HepG2 (cell line): ENCODE results near the gene PP2D1. TPM values are rescaled to one million over a fixed set of nuclear protein-coding genes. Genes with fewer than 3 reads are reported as not detected.

Experiments used
- CBX2 ChIP-seq, 2 experiments: fragments of 200-600 bp in 1 of 2; sonication (generic); formaldehyde crosslinking in 1 of 2; IDR thresholded peaks; 2 replicates each; pipeline versions ENCODE4 v1.7.0 to v1.8.1; 2018 to 2022; ENCODE audit warnings: low read depth in 2 of 2, low read length in 1 of 2, mild to moderate bottlenecking in 1 of 2, missing genetic modification reagents in 1 of 2
- GTF2F1 ChIP-seq: fragments of 150-350 bp; IDR thresholded peaks from 2 replicates; pipeline ENCODE4 v1.6.1; 2014; ENCODE audit warnings: low read length
- KLF16 ChIP-seq, 2 experiments: sonication (generic) in 1 of 2; formaldehyde crosslinking in 1 of 2; IDR thresholded peaks; 2 replicates each; pipeline versions ENCODE4 v1.6.1 to v1.8.0; 2016 to 2023; ENCODE audit warnings: missing genetic modification reagents in 2 of 2, missing compliant biosample characterization in 1 of 2
- PAWR ChIP-seq: sonication (generic); formaldehyde crosslinking; IDR thresholded peaks from 2 replicates; pipeline ENCODE4 v1.4.0; 2020; ENCODE audit warnings: missing genetic modification reagents, mild to moderate bottlenecking, borderline replicate concordance
- TBL1XR1 ChIP-seq: fragments of 150-350 bp; IDR thresholded peaks from 2 replicates; pipeline ENCODE4 v1.6.1; 2014; ENCODE audit warnings: borderline replicate concordance, low read length; ENCODE audit not compliant: partially characterized antibody
- THYN1 ChIP-seq: sonication (generic); formaldehyde crosslinking; IDR thresholded peaks from 2 replicates; pipeline ENCODE4 v1.8.1; 2023; ENCODE audit warnings: low read depth, mild to moderate bottlenecking, moderate library complexity, missing genetic modification reagents, borderline replicate concordance
- U2AF2 ChIP-seq: fragments of 200-400 bp; formaldehyde crosslinking; IDR thresholded peaks from 2 replicates; pipeline ENCODE4 v1.6.1; 2017; ENCODE audit warnings: low read depth, mild to moderate bottlenecking, low read length
- ZEB1 ChIP-seq: IDR thresholded peaks from 2 replicates; pipeline ENCODE4 v1.6.1; 2012; ENCODE audit warnings: mild to moderate bottlenecking, low read depth, inconsistent platforms; ENCODE audit not compliant: insufficient replicate concordance
- ZMYM4 ChIP-seq: sonication (generic); formaldehyde crosslinking; IDR thresholded peaks from 2 replicates; pipeline ENCODE4 v1.8.1; 2023; ENCODE audit warnings: mild to moderate bottlenecking, missing genetic modification reagents
- ZNF101 ChIP-seq: sonication (generic); formaldehyde crosslinking; IDR thresholded peaks from 2 replicates; pipeline ENCODE4 v1.4.0; 2020; ENCODE audit warnings: mild to moderate bottlenecking, low read depth, missing genetic modification reagents, borderline replicate concordance
- ZNF224 ChIP-seq: sonication (generic); formaldehyde crosslinking; IDR thresholded peaks from 2 replicates; pipeline ENCODE4 v1.5.0; 2020; ENCODE audit warnings: mild to moderate bottlenecking, missing genetic modification reagents
- ZNF225 ChIP-seq: sonication (generic); formaldehyde crosslinking; IDR thresholded peaks from 2 replicates; pipeline ENCODE4 v1.4.0; 2020; ENCODE audit warnings: mild to moderate bottlenecking, missing genetic modification reagents
- ZNF260 ChIP-seq: sonication (generic); formaldehyde crosslinking; IDR thresholded peaks from 2 replicates; pipeline ENCODE4 v1.4.0; 2020; ENCODE audit warnings: missing genetic modification reagents, low read depth, mild to moderate bottlenecking, borderline replicate concordance
- ZNF296 ChIP-seq: sonication (generic); formaldehyde crosslinking; conservative IDR thresholded peaks from 2 replicates; pipeline ENCODE4 v1.5.0; 2020; ENCODE audit warnings: mild to moderate bottlenecking, missing genetic modification reagents
- ZNF333 ChIP-seq: sonication (generic); formaldehyde crosslinking; IDR thresholded peaks from 2 replicates; pipeline ENCODE4 v1.4.0; 2020; ENCODE audit warnings: mild to moderate bottlenecking, missing genetic modification reagents, borderline replicate concordance
- ZNF605 ChIP-seq: sonication (generic); formaldehyde crosslinking; IDR thresholded peaks from 2 replicates; pipeline ENCODE4 v1.8.0; 2022; ENCODE audit warnings: mild to moderate bottlenecking, missing genetic modification reagents
- ZNF777 ChIP-seq: sonication (generic); formaldehyde crosslinking; IDR thresholded peaks from 2 replicates; pipeline ENCODE4 v1.4.0; 2020; ENCODE audit warnings: missing genetic modification reagents
- polyA plus RNA-seq, 8 experiments: library from polyadenylated mRNA; depleted of rRNA in 3 of 8; stranded (reverse) in 7 of 8; unstranded in 1 of 8; fragments of >200 nt; fragmentation: Illumina TruSeq in 4 of 8; extraction: Trizol in 4 of 8; gene quantifications; 2 replicates each; pipeline versions ENCODE4 v1.2.1 to v1.2.3, GENCODE V29; 2011 to 2016; ENCODE audit warnings: low read depth in 4 of 8, missing spikeins in 1 of 8, mixed read lengths in 1 of 8; ENCODE audit not compliant: insufficient read depth in 1 of 8
- total RNA-seq, 5 experiments: library from RNA; depleted of rRNA; stranded (reverse); fragments of >200 nt; fragmentation: Illumina TruSeq; extraction: Trizol; gene quantifications; 2 replicates each; pipeline ENCODE4 v1.2.3, GENCODE V29; 2016; ENCODE audit warnings: low read depth in 1 of 5
- TF ChIP-seq, protein P1 (sequence below): sonication (generic); formaldehyde crosslinking; IDR thresholded peaks from 2 replicates; pipeline ENCODE4 v1.5.0; 2020; ENCODE audit warnings: missing genetic modification reagents, mild to moderate bottlenecking, borderline replicate concordance
- TF ChIP-seq, protein P2 (sequence below): sonication (generic); formaldehyde crosslinking; IDR thresholded peaks from 2 replicates; pipeline ENCODE4 v1.9.0; 2021; ENCODE audit warnings: missing genetic modification reagents, borderline replicate concordance
- TF ChIP-seq, protein P3 (sequence below): sonication (generic); formaldehyde crosslinking; IDR thresholded peaks from 2 replicates; pipeline ENCODE4 v1.5.0; 2020; ENCODE audit warnings: mild to moderate bottlenecking, missing genetic modification reagents
- TF ChIP-seq, protein P4 (sequence below): sonication (generic); formaldehyde crosslinking; IDR thresholded peaks from 2 replicates; pipeline ENCODE4 v1.4.0; 2020; ENCODE audit warnings: missing genetic modification reagents
- TF ChIP-seq, protein P5 (sequence below): sonication (generic); formaldehyde crosslinking; IDR thresholded peaks from 2 replicates; pipeline ENCODE4 v1.4.0; 2020; ENCODE audit warnings: missing genetic modification reagents

The PP2D1 gene
- total and polyA plus RNA-seq, 2 of the 13 experiments (the other 11 are each of a cell fraction or from before 2014, with no cell fraction given), result not detected

DNA sequence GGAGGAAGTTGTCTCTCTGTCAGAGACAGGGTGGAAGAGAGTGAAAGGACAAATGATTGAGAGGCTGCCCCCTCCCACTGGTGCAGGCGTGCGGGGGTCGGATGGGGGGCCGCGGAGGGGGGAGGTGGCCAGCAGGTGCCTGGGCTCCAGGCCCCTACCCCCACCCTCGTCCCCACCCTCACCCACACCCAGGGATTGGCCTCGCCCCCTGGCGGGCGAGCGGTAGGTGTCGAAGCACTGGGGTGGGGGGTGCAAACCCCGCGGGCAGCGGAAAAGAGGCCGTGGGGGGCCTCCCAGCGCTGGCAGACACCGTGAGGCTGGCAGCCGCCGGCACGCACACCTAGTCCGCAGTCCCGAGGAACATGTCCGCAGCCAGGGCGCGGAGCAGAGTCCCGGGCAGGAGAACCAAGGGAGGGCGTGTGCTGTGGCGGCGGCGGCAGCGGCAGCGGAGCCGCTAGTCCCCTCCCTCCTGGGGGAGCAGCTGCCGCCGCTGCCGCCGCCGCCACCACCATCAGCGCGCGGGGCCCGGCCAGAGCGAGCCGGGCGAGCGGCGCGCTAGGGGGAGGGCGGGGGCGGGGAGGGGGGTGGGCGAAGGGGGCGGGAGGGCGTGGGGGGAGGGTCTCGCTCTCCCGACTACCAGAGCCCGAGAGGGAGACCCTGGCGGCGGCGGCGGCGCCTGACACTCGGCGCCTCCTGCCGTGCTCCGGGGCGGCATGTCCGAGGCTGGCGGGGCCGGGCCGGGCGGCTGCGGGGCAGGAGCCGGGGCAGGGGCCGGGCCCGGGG lies 27.9 kb upstream of the PP2D1 start, which contains the start of gene KAT2B (continued):
- no peak for TF ChIP-seq ZNF260 (CRISPR knock-in tag)
- TF ChIP-seq, protein P1, sequence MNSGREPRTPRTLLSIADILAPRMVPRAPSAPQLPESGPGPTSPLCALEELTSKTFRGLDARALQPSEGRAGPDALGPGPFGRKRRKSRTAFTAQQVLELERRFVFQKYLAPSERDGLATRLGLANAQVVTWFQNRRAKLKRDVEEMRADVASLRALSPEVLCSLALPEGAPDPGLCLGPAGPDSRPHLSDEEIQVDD (CRISPR knock-in tag), result no peak
- TF ChIP-seq ZNF605 (CRISPR knock-in tag), result no peak
- no peak for TF ChIP-seq THYN1 (CRISPR knock-in tag)
- TF ChIP-seq ZNF333 (CRISPR knock-in tag), result no peak
- TF ChIP-seq, protein P2, sequence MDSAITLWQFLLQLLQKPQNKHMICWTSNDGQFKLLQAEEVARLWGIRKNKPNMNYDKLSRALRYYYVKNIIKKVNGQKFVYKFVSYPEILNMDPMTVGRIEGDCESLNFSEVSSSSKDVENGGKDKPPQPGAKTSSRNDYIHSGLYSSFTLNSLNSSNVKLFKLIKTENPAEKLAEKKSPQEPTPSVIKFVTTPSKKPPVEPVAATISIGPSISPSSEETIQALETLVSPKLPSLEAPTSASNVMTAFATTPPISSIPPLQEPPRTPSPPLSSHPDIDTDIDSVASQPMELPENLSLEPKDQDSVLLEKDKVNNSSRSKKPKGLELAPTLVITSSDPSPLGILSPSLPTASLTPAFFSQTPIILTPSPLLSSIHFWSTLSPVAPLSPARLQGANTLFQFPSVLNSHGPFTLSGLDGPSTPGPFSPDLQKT (CRISPR knock-in tag), result no peak
- no peak for TF ChIP-seq ZNF225
- no peak for TF ChIP-seq CBX2 (IDR thresholded peaks at IDR 0.05; ENCODE audit: low read depth, low read length)
- TF ChIP-seq CBX2 (CRISPR knock-in tag; IDR thresholded peaks at IDR 0.05; ENCODE audit: low read depth), result no peak
- TF ChIP-seq, protein P3, sequence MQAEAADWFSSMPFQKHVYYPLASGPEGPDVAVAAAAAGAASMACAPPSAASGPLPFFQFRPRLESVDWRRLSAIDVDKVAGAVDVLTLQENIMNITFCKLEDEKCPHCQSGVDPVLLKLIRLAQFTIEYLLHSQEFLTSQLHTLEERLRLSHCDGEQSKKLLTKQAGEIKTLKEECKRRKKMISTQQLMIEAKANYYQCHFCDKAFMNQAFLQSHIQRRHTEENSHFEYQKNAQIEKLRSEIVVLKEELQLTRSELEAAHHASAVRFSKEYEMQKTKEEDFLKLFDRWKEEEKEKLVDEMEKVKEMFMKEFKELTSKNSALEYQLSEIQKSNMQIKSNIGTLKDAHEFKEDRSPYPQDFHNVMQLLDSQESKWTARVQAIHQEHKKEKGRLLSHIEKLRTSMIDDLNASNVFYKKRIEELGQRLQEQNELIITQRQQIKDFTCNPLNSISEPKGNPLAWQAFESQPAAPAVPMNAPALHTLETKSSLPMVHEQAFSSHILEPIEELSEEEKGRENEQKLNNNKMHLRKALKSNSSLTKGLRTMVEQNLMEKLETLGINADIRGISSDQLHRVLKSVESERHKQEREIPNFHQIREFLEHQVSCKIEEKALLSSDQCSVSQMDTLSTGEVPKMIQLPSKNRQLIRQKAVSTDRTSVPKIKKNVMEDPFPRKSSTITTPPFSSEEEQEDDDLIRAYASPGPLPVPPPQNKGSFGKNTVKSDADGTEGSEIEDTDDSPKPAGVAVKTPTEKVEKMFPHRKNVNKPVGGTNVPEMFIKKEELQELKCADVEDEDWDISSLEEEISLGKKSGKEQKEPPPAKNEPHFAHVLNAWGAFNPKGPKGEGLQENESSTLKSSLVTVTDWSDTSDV, result no peak
- no peak for TF ChIP-seq ZNF101 (CRISPR knock-in tag)
- TF ChIP-seq GTF2F1, result no peak
- peak; percentile 45; the same call in 1 of the 2 replicates for TF ChIP-seq ZNF777 (CRISPR knock-in tag)
- peak in 1 of 2 experiments; percentile 71; a peak in 2 of 4 replicates for TF ChIP-seq KLF16 (CRISPR knock-in tag; IDR thresholded peaks at IDR 0.05)
- TF ChIP-seq TBL1XR1, result no peak
- no peak for TF ChIP-seq ZNF296
- TF ChIP-seq U2AF2, result no peak
- TF ChIP-seq, protein P4, sequence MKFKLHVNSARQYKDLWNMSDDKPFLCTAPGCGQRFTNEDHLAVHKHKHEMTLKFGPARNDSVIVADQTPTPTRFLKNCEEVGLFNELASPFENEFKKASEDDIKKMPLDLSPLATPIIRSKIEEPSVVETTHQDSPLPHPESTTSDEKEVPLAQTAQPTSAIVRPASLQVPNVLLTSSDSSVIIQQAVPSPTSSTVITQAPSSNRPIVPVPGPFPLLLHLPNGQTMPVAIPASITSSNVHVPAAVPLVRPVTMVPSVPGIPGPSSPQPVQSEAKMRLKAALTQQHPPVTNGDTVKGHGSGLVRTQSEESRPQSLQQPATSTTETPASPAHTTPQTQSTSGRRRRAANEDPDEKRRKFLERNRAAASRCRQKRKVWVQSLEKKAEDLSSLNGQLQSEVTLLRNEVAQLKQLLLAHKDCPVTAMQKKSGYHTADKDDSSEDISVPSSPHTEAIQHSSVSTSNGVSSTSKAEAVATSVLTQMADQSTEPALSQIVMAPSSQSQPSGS, result no peak
- no peak for TF ChIP-seq PAWR
- TF ChIP-seq ZMYM4, result peak; percentile 48; the same call in 1 of the 2 replicates
- TF ChIP-seq ZNF224 (CRISPR knock-in tag), result no peak
- TF ChIP-seq ZEB1, result no peak
- TF ChIP-seq, protein P5, sequence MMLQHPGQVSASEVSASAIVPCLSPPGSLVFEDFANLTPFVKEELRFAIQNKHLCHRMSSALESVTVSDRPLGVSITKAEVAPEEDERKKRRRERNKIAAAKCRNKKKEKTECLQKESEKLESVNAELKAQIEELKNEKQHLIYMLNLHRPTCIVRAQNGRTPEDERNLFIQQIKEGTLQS, result no peak
